Spleen (tissue), 7 donors: Measurements from ENCODE around the gene ECI1.

ENCODE experiments used
- CTCF ChIP-seq, 11 experiments: fragments of 200-600 bp in 7 of 11; fragments of 450-650 bp in 4 of 11; sonication (generic) in 4 of 11; IDR thresholded peaks in 8 of 11; conservative IDR thresholded peaks in 3 of 11; 1 replicate in 7 of 11; 2 replicates in 4 of 11; pipeline versions ENCODE4 v1.4.0 to v1.8.0; 2016 to 2021; ENCODE audit warnings: antibody characterized with exemption in 11 of 11, inconsistent platforms in 4 of 11, mild to moderate bottlenecking in 1 of 11
- POLR2A ChIP-seq, 3 donors: fragments of 450-650 bp; IDR thresholded peaks; one replicate each; pipeline ENCODE4 v1.5.1; 2017; ENCODE audit warnings: antibody characterized with exemption in 3 of 3, mild to moderate bottlenecking in 1 of 3
- donor health status: DM: no; HTN: no; CAD: no; lungs with moderate emphysema.
- donor health status: DM: no; HTN: no; CAD: no.
- donor health status: DM: no; HTN: no; CAD: no.

- TF ChIP-seq CTCF (IDR thresholded peaks at IDR 0.05 in 8 of 11, conservative IDR thresholded peaks at IDR 0.05 in 3 of 11) (peak in 2 of 11 experiments; percentile 10 to 22), POLR2A (IDR thresholded peaks at IDR 0.05) (no peak)
These were observed 27.4 kb downstream of the ECI1 start for GRCh38 chr16:2223942-2224486.
